GM19452 (cell line): ENCODE results near the gene ANAPC10.
A peak's percentile ranks its signal among the peaks of the same experiment; 100 is the strongest.

ENCODE experiments used
- ATAC-seq: cut with Tn5 transposase; IDR thresholded peaks from one replicate; pipeline ENCODE4 v1.9.1; 2021; ENCODE audit not compliant: unreplicated experiment

ANAPC10 gene

DNA sequence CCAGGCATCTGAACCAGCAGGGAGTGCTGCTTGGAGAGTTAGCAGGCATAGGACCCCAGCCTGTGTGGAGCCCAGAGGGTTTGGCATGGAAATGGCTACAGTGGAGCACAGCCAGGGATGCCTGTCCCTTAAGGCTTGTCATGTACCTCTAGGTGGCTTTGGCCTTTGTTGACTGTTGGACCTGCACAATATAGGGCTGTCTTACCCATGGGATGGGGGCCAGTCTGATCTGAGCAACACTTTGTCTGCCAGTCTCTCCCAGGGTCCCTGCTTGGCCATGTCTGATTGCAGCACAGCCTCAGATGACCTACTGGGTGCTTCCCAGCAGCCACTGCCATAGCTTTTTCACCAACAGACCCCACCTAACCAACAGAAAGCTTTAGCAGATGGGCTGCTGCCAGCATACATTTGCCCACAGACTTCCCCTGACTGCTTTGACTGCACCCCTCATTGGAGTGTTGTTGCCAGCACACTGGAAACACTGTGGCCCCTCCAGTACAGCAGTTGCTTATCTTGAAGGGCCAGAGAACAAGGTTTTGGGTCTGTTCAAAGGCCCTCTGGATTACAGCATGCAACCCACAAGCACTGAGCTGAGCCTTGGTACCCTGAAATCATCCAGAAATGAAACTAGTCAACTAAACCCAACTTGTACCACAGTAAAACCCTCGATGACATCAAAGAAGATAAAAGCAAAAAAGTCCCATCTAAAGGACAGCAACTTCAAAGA, 22.1 kb downstream of the ANAPC10 start:
- ATAC-seq, result no peak

DNA sequence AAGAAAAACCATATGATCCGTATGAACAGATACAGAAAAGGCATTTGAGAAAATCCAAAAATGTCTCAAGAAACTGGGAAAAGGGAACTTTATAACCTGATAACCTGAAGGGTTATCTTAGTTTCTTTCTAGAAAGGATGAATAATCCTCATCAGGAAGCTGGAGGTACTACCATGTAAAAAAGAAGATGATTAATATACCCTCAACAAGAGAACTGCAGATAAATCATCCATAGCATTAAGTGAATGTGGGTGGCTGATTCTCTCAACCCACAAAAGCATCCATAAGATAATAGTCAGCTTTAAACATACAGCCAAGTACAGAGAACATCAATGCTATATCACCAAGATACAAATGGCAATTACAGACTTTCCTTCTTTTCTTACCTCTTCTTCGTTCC, 26.4 kb downstream of the ANAPC10 start:
- ATAC-seq, result no peak

- ATAC-seq, result no peak
Measured at GRCh38 chr4:145069361-145069760, 28.6 kb downstream of the ANAPC10 start.

- no peak for ATAC-seq
Measured at GRCh38 chr4:145066063-145066501, 31.9 kb downstream of the ANAPC10 start.

GRCh38 chr4:145061318-145061920, 36.6 kb downstream of the ANAPC10 start:
- no peak for ATAC-seq

- ATAC-seq, result no peak
Measured at GRCh38 chr4:145058256-145058655, 39.7 kb downstream of the ANAPC10 start.

DNA sequence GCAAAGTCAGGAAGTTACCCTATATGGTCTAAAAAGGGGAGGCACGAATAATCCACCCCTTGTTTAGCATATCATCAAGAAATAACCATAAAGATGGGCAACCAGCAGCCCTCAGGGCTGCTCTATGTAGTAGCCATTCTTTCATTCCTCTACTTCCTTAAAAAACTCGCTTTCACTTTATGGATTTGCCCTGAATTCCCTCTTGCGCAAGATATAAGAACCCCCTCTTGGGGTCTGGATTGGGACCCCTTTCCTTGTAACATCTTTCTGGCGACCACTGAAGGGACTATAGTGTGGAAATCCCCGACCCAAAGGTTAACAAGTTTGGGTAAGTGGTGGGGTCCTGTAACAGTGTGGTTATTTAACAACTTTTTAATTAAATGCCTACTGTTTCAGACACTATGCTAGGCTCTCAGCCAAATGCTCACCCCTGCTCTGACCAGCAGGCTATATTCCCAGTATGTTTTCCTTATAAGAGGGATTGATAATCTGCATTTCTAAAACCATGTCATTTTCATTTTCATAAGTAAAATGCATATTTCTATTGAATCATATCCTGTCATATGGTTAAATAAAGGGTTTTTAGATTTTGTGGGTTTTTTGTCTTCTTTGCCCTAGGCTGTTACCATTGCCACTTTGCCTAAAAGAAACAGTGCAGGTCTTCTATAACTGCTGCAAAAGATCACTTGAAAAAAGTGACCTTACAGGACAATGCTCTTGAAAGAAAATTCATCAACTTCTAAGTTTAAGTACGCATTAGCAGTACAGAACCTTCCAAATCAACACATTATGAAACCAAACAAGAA, 41.5 kb downstream of the ANAPC10 start:
- ATAC-seq, result no peak

- no peak for ATAC-seq
Measured at GRCh38 chr4:145055533-145056257, 42.3 kb downstream of the ANAPC10 start.

DNA sequence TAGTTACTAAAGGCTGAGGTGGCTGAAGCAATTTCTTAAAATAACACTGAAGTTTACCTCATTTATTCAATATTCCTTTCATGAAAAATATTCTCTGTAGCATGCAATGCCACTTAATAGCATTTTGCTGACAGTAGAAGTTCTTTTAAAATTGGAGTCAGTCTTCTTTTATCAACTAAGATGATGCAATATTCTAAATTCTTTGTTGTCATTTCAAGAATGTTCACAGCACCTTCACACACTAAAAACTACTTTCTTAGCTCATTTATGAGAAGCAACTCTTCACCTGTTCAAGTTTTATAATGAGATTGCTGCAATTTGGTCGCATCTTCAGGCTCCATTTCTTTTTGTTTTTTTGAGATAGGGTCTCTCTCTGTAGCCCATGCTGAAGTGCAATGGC, 48.8 kb downstream of the ANAPC10 start:
- ATAC-seq, result no peak

- no peak for ATAC-seq
Measured at GRCh38 chr4:145048817-145049216, 49.2 kb downstream of the ANAPC10 start.

DNA sequence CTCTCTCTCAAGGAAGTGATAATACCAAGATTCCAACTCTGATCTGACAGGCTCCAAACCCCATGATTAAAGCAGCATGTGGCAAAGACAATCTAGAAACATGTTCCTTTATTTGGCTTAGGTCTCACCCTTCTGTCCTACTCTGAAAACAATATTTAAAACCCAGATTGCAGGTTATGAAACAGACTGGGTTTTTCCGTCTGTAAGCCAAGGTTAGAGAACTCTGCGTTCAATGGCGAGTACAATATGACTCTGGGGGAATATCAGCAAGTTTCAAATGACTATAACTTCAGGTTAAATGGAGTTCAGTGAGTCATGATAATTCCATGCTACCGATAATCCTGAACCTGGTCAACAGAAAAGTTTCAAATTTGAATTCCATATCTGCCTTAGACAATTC, 50.8 kb downstream of the ANAPC10 start:
- no peak for ATAC-seq

DNA sequence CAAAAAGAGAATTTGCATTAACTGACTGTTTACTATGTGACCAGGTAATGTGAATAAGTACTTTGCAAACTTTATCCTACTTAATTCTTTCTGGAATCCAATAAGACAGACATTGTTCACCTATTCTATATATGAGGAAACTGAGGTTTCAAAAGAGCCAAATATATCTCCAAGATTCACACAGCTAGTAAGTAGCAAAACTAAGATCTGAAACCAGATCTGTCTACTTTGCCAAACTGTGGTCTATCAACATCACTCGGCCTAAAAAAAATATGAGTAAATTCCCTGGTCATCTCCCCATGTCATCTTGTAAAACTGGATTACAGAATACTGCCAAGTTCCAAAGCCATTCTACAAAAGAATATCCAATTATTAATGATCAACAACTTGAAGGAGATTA, 52.8 kb downstream of the ANAPC10 start:
- no peak for ATAC-seq

DNA sequence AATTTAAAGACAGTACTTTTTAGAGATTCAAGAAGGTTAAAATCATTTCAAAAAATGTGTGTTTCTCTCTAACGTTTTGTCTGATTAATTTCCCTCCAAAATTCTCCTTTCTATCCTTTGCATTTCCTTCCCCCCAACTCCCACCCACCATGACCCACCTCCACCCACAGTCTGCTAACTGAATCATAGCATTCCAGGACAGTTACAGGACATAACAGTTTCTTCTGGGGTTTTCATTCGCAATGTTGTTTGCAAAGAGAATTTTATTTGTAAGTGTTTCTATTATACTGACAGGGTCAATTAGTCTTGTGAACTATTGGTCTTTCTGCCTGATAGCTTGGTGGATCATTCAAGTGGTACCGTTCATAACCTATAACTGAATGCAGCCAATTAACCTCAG, 53.7 kb downstream of the ANAPC10 start:
- no peak for ATAC-seq

- no peak for ATAC-seq
Measured at GRCh38 chr4:145043306-145043705, 54.7 kb downstream of the ANAPC10 start.

- no peak for ATAC-seq
Measured at GRCh38 chr4:145042601-145043285, 55.3 kb downstream of the ANAPC10 start.

DNA sequence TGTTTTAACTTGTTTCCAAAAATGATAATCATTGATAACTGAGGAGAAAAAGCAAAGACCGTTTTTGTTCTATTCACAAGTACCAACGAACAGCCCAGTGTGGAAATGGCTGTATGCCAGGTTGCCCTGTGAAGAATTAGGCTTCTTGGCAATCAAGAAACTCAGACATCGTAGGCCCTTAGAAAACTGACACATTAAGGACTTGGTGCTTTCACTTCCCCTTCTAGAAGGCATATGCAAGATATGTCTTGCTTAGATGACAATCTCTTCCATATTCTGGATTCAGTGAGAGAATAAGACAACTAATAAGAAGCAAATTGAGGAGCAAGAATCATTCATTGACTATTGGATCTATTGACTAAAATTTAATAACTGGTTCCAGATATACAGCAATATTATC, 56.6 kb downstream of the ANAPC10 start:
- ATAC-seq, result peak; percentile 96

DNA sequence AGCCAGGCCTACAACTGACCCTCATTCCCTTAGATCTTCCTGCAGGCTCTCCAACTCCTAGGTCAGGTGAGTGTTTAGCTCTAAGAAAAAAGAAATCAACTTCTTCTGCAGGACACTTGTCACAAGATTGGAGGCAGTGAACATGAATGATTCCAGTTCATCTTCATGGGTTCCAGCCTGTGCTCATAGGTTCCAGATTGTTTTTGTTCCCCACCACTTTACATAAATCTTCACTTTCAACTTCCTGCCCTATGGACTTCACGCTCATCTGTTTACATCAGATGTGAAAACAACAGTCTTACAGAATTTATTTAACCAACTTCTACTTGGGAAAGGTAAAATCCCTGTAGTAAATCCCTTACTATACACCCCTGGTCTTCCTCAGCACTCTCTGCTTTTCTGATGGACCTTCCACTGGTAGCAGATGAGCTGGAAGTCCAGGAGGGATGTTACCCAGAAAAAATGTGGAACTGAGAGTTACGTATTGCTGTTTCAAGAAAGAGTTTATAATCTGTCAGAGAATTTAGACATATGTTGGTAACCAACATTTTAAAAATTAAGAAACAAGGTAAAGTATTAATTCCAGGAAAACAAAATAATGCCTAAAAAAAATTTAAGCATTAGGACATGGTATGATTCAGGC, 62.4 kb downstream of the ANAPC10 start:
- ATAC-seq, result no peak

DNA sequence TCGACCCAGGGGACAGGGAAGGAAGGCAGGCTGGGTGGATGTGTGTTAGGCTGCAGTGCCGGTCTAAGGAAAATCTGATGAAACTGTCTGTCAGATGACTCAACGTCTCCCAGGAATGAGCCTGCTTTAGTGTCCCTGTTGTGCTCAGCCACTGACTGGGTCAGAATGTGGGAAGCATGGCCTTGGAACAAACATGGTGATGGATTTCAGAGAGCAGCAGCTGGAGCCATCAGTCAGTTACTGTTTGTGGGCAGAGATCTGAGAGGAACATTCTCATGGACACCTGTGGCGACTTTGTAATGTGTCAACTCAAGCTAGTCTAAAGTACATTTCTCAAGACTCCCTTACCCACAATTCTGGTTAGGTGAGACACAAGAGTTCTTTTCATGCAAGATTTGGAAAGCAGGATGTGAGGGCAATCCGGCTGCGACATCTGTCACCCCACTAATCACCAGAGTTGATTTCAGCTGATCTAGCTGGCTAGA, 63.2 kb downstream of the ANAPC10 start:
- ATAC-seq, result no peak

GRCh38 chr4:145019346-145019745, 78.7 kb downstream of the ANAPC10 start:
- ATAC-seq, result peak; percentile 81

- ATAC-seq, result no peak
Measured at GRCh38 chr4:145014365-145014764, 83.6 kb downstream of the ANAPC10 start.
